Fibroblast of skin of back (primary cell): ENCODE measurements around the gene ZIC5.

Source experiments
- DNase-seq: peaks from one replicate; pipeline ENCODE4 v3.0.0-alpha.2; 2013

Gene ZIC5

DNA sequence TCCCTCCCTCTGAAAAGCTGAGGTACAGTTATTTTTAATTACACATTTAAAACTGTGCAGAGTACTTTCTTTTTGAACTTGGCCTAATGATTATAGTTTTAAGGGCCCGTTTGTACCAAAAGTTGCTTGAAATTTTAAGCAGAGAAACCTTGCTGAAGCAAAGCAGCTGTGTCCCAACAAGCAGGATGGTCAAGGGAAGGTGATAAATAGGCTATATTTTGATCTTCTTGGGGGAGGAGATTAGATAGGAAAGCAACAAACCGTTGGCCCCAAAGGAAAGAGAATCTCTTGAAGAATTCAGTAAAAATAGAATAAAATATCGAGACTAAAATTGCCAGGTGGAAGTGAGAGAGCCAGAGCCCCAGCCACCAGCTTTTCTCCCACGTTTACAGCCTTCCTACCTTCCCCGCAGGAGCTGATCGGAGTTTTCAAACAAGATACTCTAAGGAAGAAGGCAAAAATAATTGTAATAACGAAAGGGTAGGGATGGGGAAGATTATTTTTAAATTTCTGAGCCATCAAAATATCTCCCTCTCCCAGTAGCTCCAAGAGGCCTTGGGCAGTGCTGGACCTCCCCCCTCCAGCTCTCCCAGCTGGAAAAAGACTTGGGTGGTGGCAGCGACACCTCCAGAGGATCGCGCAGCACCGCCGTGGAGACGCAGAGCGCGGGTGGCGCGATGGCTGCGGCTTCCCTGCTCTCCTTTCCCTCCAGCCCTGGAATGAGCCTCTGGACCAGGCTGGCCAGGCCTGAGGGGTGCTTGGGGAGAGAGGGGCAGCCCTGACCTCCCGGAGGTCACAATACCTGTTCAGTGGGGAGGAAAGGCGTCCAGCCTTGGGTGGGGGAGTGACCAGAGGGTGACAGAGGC is 15.8 kb upstream of the ZIC5 start:
- DNase-seq: no peak

GRCh38 chr13:99986741-99987140 is 15.2 kb upstream of the ZIC5 start:
- no peak for DNase-seq

DNA sequence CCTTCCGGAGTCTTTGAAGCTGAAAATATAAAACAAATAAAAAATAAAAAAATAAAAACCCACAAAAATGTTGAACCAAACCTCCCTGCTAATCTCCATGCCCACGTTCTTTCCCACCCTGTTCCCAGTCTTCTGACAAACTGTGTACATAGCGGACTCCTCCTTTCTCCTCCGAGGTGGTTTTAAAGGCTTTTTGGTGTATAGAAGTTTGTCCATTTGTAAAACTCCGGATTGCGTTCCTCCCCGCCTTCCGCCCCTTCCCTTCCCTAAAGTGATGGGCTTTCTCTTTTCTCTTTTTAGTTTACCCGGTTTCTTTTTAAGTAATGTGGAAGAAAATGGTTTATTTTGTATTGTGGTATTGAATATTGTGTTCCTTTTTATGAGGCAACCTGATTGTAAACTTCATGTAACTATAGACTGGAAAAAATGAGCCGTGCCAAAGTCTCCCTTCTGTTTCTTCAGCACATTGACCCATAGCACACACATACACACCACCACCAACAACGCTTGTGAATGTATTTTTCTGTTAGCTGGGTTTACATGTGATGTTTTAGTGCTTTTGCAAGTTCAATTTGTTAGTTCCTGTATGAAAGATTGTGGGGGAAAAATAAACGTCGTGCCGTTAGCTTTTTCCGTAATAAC is 14.4 kb upstream of the ZIC5 start:
- no peak for DNase-seq

DNA sequence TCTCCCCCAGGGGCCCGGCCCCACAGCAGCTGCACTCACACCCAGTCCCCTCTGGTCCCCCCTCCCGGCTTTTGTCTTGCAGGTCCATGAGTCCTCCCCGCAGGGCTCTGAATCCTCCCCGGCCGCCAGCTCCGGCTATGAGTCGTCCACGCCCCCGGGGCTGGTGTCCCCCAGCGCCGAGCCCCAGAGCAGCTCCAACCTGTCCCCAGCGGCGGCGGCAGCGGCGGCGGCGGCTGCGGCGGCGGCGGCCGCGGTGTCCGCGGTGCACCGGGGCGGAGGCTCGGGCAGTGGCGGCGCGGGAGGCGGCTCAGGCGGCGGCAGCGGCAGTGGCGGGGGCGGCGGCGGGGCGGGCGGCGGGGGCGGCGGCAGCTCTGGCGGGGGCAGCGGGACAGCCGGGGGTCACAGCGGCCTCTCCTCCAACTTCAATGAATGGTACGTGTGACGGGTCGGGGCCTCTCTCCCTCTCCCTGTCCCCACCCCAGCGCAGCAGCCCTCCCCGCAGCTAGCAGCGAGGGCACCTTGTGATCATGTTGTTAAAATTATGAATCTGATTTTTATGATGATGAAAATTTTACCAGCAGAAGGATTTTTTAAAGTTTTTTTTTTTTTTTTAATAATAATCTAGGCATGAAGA is 13.8 kb upstream of the ZIC5 start:
- DNase-seq: no peak

- no peak for DNase-seq
These were observed 13.1 kb upstream of the ZIC5 start for GRCh38 chr13:99984461-99985240.

GRCh38 chr13:99983499-99984401 is 12.2 kb upstream of the ZIC5 start:
- DNase-seq: peak; percentile 42

DNA sequence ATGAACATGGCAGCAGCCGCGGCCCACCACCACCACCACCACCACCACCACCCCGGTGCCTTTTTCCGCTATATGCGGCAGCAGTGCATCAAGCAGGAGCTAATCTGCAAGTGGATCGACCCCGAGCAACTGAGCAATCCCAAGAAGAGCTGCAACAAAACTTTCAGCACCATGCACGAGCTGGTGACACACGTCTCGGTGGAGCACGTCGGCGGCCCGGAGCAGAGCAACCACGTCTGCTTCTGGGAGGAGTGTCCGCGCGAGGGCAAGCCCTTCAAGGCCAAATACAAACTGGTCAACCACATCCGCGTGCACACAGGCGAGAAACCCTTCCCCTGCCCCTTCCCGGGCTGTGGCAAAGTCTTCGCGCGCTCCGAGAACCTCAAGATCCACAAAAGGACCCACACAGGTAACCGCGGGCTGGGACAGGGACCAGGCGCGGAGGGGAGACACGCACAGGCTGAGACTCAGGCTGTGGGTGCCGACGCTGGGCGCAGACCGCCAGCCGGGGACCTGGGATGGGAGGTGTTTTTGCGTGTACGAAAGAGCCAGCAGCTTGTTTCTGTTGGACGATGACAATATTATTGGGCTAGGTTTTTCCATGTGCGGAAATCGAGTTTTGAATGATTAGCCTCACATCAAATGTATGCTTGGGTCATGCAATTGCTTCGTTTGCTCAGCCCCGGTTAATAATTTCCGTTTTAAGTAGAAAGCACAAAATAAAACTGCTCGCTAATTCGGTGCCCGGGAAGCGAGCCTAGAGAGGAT is 11.3 kb upstream of the ZIC5 start:
- no peak for DNase-seq

GRCh38 chr13:99982036-99982730 is 10.6 kb upstream of the ZIC5 start:
- peak; percentile 47 for DNase-seq

DNA sequence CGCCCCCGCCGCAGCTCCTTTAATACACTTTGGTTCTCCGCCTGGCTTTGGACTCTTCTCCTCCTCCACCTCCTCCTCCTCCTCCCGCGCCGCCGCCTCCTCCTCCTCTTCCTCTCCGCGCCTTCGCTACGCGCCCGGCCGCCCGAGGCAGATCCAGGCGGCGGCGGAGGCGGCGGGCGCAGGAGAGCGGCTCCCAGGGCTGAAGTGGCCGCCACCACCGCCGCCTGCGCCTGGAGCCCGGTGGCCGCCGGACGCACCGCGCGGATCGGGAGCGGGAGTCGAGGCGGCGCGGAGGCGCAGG is 10.1 kb upstream of the ZIC5 start, which contains the start of gene ZIC2:
TSS of gene ZIC2 (plus strand) at position 50 of the 301 bp plus-strand sequence. CDS start 281 bp downstream, outside the sequence.
- DNase-seq: peak; percentile 37

- peak; percentile 57 for DNase-seq
These were observed 9.5 kb upstream of the ZIC5 start for GRCh38 chr13:99980824-99981734.

DNA sequence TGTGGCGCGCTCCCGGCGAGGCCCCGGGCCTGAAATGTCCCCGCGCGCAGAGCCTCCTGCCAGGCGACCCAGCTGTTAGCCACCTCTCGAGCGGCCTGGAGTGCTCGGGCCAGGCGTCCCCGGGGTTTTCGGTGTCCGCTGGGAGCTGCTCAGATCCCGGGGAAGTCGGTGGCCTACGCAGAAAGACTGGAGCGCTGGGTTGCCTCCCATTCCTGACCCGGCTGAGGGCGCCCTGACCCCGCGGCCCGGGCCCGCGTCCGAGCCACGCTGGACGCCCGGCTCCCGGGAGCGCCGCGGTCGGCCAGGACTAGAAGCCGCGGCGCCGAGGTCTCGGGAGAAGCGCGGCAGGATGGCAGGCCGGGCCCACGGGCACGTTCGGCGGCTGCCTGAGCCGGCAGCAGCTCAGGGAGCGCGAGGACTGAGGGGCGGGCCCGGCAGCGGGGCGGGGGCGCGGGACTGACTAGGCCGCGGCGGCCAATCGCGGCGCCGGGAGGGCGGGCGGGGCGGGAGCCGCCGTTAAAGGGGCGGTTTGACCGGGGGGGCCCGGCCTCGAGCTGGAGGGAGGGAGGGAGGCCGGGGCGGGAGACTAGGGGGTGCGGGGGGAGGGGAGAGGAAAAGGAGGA is 8.7 kb upstream of the ZIC5 start:
- peak; percentile 78 for DNase-seq

- no peak for DNase-seq
These were observed 8.1 kb upstream of the ZIC5 start for GRCh38 chr13:99979453-99980200.

- no peak for DNase-seq
These were observed 7.4 kb upstream of the ZIC5 start for GRCh38 chr13:99978799-99979452.

DNA sequence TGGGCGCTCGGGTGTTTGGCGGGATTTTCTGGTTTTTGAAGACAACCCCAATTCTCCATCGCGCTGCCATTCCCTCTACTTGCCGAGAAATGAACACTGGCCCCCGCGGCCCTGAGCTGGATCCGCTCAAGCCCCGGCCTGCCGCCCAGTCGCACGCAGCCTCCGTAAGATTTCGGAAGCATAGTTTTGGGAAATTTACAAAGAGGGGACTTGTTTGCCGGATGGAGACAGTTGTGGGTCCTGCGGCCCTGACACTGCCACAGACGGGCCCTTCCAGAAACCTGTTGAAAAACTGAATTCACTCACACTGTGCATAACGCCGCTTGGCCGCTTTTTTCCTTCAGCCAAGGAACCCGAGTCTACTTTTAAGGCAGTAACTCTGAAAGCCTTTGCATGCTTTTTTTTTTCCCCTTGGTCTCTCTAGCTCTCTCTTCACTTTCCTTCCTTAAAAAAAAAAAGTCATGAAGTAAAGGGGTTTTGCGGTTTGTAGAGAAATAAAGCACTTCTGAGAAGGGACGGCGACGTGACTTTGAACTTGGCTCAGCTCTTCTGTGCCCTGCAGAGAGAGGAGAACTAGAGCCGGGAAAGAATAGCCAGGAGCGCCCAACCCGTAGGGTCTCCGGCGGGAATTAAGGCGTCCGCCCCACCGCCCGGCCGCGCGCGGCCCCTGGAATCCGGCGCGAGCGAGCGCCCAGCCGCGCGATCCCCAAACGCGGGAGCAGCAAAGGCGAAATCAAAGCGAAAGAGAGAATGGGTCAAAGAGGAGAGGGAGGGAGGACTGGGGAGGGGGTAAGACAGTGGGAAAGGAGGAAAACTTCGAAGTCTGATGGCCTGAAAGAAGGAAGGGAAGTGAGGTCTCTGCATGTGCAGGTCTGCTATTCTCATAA is 6.6 kb upstream of the ZIC5 start:
- no peak for DNase-seq

- no peak for DNase-seq
These were observed 5.9 kb upstream of the ZIC5 start for GRCh38 chr13:99977334-99977911.

GRCh38 chr13:99976575-99976974 is 5.0 kb upstream of the ZIC5 start:
- DNase-seq: no peak
